ENCODE measurements around the gene PRPF40B.

- no peak for TF ChIP-seq CTCF (IDR thresholded peaks at IDR 0.05)
- TF ChIP-seq POLR2A (IDR thresholded peaks at IDR 0.05): no peak
Measured at GRCh38 chr12:49675137-49675536, 51.8 kb downstream of the PRPF40B start.
